Stimulated activated CD4-positive, alpha-beta T cell treated with anti-CD3 and anti-CD28 coated beads, Interleukin-15, amount 100 ng/mL, for 48 hours (primary cell): ENCODE data around the gene ST3GAL4.
A peak's percentile ranks its signal among the peaks of the same experiment; 100 is the strongest.
"Not testable (repeated sequence)": the region's sequence is repeated elsewhere in the genome, so short reads cannot be mapped to it uniquely, and the experiment has no call there.

Experiments used
- DNase-seq, 2 donors: peaks; one replicate each; pipeline ENCODE4 v3.0.0-alpha.2; 2020; ENCODE audit warnings: low read depth in 2 of 2

The ST3GAL4 gene

GRCh38 chr11:126345759-126346585 is 9.5 kb upstream of the ST3GAL4 start:
- DNase-seq, result no peak

DNA sequence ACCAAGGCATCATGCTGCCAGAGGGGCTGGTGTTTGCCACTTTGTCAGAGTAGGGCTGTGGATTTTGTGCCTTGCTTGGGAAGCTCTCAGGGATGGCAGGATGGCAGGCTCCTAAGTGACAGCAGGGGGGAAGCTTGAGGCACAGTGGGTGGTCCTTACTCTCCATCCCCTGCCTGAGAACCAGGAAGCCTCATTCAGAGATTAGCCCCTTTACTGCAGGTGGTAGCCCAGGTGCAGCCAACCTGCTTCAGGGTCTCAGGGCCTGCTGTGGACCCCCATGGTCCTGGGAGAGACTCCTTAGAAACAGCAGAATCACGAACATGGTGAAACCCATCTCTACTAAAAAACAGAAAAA is 8.9 kb upstream of the ST3GAL4 start:
- DNase-seq, result no peak

GRCh38 chr11:126346946-126347345 is 8.5 kb upstream of the ST3GAL4 start:
- not testable (repeated sequence) for DNase-seq

- DNase-seq, result no peak
Observed at GRCh38 chr11:126347751-126348668, 7.5 kb upstream of the ST3GAL4 start.

GRCh38 chr11:126348806-126349582 is 6.5 kb upstream of the ST3GAL4 start:
- no peak for DNase-seq

DNA sequence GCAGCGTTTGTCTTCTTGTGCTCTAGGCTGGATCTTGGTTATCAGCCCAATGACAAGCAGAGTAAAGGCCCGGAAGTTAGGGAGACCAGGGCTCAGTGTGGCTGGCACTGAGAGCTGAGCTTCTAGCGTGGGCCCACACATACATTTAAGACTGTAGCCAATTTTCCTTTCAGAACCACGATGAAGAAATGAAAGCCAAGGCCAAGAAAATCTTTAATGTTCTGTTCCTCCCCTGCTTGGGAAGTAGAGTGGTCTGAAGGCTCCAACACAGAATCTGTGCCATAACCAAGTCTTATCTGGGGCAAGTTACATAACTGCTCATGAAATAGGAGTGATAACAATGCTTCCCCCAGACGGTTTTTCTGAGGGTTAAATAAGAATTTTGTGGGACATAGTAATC is 4.7 kb upstream of the ST3GAL4 start:
- no peak for DNase-seq

DNA sequence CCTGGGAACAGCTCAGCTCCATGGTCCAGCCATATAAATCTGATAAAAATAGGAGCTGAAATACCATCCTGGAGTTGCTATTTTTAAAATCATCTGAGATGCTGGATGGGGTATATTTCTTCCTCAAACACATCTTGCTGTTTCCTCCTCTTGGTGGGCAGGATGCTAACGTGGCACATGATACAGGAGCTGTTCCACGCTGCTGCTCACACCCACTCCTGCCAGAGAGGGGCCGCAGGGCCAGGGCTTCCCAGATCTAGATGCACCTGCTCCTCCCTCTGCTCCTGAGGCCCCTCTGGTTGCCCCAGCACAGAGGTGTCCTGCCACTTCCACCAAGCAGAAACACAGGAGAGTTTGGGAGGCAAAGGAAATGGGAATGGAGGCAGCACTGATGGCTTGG is 3.3 kb upstream of the ST3GAL4 start:
- no peak for DNase-seq

DNA sequence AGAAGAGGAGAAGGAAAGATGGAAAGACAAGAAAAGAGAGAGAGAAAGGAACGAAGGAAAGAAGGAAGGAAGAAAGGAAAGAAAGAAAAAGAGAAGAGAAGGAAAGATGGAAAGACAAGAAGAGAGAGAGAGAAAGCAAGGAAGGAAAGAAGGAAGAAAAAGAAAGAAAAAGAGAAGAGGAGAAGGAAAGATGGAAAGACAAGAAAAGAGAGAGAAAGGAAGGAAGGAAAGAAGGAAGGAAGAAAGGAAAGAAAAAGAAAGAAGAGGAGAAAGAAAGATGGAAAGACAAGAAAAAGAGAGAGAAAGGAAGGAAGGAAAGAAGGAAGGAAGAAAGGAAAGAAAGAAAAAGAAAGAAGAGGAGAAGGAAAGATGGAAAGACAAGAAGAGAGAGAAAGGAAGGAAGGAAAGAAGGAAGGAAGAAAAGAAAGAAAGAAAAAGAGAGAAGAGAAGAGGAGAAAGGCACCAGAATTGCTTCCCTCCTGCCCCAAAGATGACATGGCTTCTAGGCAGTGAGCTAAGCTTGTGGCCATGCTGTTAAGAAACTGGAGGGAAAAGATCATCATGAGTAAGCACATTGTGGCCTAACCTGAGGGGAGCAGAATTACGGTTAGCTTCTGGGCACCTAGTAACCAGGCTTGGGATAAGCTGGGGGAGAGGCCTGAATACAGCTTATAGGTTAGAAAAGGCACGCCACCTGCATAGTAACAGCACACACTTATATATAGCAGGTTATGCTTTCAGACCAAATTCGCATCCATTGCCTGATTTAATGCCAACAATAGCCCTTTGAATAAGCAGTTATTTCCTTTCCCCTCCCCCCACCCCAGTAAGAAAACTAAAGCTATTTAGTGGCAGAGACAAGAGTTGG is 2.3 kb upstream of the ST3GAL4 start:
- DNase-seq, result peak in 1 of 2 donors; percentile 23

DNA sequence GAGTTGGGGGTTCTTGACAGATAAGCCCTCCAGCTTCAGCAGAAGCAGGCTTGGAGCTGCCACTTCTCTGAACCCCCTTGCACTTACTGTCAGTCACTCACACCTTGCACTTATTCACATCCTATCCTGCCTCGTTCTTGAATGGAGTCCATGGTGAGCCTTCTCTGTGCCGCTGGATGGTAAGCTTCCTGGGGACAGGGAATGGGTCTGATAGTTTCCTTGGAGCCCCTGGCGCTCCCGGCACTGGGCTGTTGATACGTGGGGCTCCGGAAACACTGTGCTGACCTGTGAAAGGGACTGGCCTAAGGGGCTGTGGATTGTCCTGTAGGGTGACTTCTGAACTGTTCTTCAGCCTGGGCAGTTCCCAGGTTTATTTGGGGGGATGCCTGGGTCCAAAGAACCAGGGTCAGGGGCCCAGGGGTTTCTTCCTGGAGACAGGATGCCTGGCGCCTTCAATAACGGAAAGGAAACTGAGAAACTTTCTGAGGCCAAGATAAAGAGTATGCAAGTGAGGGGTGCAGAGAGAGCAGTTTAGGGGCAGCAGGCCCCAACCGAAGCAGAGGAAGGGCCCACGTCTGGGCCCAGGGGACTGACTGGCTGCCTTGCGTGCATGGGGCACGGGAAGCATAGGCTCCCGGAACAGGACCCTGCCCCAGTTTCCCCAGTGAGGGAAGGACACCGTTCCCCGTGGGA is 709 bp upstream of the ST3GAL4 start:
- DNase-seq, result no peak

DNA sequence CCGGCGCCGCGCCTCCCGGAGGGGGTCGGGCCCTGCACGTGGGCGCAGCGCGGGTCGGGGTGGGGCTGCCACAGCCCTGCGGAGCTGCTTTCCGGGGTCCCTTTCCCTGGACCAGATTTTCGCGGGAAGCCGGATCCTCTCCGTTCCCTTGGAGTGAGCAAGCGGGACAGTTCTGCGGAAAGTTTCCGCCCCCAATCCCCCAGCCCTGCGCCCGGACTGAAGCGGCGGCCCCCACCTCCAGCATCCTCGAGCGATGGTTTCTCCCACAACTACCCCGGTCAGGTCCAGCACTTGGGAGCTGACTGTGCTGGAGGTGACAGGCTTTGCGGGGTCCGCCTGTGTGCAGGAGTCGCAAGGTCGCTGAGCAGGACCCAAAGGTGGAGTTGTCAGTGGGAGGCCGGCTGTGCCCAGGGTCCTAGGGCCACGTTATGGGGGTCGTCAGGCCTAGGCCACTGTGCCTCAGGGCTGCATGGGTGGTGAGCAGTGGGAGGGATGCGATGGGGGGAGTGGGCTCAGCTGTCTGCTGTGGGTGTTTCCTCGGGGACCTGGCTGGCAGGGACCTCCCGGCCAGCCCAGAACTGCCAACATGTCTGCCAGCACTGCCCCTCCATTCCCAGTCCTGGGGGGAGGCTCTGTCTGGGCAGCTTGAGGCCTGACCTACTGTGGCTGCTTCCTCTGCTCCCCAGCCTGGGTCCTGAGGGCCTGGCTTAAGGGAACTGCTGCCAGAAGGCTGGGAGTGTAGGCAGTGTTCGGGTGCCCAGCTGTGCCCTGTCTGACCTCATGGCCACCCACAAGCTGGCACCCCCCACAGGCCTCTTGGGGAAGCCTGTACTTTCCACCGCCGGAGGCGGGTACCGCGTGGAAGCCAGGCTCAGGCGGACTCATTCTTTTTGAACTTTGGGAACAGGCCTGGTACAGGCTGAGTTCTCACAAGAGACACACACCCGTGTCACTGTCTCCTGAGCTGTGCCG is 726 bp downstream of the ST3GAL4 start:
- DNase-seq, result no peak

GRCh38 chr11:126357055-126357962 is 1.8 kb downstream of the ST3GAL4 start:
- no peak for DNase-seq

GRCh38 chr11:126357969-126358762 is 2.7 kb downstream of the ST3GAL4 start:
- DNase-seq, result no peak

- DNase-seq, result no peak
Observed at GRCh38 chr11:126358763-126359160, 3.3 kb downstream of the ST3GAL4 start.

DNA sequence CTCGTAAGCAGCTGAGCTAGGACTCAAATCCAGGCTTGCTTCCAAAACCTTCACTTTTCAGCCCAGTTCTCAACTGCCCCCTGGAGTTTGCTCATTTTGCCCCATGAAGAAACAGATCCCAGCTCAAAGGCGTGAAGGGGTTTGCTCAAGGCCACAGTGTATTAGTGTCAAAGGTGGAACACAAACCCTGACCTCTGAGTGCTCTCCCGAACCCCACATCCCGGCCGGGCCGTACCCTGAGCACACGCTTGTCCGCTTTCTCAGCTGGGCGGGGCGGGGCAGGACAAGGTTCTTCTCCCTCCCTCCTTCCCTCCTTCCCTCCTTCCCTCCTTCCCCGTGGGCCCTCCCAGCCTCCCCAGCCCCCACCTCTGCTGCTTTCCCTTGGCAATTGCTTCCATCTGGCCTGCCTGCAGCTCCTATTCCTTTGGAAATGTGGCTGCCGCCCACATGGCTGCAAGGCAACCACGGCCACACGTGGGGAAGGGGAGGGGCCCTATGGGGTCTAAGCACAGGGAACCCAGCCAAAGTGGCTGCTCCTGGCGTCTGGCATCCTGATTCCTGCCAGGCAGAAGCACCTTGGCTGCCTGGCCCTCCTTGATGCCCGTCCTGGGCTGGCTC is 4.1 kb downstream of the ST3GAL4 start:
- DNase-seq, result no peak

GRCh38 chr11:126360049-126360446 is 4.6 kb downstream of the ST3GAL4 start:
- DNase-seq, result no peak

- DNase-seq, result no peak
Observed at GRCh38 chr11:126361400-126361799, 5.9 kb downstream of the ST3GAL4 start.
